Retinal pigment epithelial cell (primary cell): ENCODE data around the gene INHBB.

Experiments
- DNase-seq: peaks from one replicate; pipeline ENCODE4 v3.0.0-alpha.2; 2010; ENCODE audit warnings: low read depth
- H3K4me3 ChIP-seq: 2 replicates; pipeline ENCODE4 v1.5.1; 2011; ENCODE audit warnings: mild to moderate bottlenecking, low read length, control low read depth, moderate library complexity
- TF ChIP-seq, protein P1 (sequence below): conservative IDR thresholded peaks from 2 replicates; pipeline ENCODE4 v1.5.1; 2011; ENCODE audit warnings: low read depth, low read length, control low read depth, inconsistent platforms

Gene INHBB

DNA sequence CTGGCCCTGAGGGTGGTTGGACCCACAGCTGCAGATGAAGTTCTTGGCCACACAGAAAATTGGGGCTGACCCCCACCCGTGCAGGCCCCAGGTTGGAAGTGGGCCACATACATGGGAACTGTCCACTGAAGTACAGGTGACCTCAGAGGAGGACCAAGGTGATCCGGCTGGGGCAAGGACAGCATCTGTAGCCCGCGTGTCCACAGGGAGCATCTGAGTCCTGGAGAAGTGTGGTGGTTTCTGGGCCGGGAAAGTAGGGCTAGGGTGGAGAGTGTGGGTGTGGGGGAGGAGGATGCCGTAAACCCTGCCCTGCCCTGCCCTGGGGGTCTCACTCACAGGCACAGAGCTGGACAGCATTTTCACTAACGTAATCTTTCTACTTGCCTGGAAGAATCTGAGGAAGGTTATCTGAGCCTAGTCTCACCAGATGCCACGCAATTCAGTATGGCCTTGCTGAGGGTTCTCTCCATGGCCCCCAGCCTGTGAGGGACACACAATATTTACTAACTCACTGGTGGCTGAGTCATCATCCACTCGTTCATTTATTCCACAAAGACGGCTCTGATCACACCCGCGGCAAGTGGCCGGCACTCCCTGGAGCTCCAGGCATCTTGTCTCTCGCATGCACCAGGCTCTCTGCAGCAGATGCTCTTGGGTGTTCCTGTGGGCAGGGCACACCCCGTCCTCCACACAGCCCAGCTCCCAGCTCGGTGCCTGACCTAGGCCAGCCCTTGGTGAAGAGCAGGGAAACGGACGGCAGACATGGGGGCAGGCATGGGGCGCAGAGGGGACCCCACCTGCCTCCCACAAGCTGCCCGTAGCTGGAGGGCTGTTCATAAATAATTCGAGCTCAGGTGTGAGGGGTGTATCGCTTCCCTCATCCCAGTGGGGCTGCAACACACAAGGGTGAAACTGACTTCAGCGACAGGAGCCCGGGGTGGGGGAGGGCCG lies 51.2 kb downstream of the INHBB start:
- no peak for DNase-seq
- TF ChIP-seq, protein P1, sequence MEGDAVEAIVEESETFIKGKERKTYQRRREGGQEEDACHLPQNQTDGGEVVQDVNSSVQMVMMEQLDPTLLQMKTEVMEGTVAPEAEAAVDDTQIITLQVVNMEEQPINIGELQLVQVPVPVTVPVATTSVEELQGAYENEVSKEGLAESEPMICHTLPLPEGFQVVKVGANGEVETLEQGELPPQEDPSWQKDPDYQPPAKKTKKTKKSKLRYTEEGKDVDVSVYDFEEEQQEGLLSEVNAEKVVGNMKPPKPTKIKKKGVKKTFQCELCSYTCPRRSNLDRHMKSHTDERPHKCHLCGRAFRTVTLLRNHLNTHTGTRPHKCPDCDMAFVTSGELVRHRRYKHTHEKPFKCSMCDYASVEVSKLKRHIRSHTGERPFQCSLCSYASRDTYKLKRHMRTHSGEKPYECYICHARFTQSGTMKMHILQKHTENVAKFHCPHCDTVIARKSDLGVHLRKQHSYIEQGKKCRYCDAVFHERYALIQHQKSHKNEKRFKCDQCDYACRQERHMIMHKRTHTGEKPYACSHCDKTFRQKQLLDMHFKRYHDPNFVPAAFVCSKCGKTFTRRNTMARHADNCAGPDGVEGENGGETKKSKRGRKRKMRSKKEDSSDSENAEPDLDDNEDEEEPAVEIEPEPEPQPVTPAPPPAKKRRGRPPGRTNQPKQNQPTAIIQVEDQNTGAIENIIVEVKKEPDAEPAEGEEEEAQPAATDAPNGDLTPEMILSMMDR = no peak
- H3K4me3 ChIP-seq = no peak overlapping the region

DNA sequence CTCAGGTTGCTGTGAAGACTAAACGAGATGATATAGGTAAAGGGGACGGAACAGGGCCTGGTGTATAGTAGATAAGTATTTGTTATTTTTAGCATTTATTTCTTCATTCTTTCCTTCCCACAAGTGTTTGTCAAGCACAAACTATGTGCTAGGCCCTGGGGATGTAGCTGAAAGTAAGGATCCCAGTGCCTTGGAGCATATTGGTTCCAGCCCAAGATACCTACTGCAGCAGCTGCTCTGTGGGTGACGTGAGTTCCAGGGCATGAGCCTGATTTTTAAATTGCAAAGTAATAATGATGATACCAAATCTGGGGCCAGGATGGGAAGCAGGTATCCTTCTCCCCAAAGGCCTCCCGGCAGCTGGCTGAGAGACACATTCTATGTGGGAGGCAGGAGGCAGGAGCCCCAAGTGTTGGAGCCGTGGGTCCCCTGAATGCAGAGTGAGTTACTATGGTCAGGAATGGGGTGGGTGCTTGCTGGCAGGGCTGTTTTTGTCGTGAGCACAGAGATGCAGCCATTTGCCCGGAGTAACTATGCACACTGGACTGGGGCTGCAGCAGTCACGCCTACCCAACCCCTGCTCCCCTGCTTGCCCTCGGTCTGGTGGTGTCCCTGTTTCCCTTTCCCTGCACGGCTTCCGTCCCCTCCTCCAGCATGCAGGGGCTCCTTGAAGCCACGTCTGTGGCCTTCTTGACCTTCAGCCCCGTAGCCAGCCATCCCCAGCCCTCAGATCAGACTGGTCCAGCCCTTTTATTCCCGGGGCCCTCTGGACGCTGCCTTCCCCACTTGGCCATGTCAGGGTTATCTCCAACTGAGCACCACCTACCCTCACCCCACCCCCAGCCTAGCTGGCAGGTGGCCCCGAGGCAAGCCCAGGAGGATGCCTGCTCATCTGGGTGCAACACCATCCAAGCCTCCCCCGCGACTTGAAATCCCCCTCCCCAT lies 52.4 kb downstream of the INHBB start:
- no peak for DNase-seq
- TF ChIP-seq, protein P1 = no peak
- H3K4me3 ChIP-seq = no peak overlapping the region

DNA sequence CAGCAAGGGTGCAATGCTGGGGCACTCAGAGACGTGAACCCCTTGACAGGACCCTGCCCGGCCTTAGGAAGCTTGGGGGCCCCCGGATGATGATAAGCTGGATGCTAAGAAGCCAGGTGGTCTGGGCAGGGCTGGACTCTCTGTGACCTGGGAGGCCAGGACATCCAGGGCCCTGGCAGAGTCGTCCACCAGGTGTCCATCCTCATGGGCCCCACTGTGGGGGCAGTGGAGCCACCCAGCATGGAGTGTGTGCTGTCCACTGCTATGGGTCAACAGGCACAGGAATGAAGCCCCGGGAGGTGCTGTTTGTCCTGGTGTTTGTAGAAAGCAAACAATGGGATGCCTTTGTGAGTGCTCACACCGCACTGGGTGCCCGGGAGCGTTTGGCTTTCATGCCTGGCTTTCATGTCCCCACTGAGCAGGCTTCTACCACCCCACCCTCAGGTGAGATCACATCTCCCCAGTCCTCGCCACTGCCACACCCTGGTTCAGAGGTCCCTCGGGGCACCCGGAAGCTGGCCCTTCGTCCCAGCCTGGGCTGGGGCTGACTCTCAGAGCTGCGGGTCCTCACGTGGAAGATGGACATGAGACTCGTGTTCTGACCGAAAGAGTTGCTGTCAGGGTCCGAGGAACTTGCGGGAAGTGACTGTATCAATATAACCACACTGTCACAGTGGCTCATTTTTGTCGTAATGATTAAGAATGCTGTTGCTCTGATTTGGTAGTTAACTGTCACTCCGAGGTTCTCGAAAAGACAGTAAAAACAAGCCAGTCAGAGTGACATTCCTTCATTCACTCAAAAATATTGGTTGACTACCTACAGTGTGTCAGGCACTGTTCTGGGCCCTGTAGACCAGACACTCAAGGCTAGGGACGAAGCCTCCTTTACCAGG lies 53.3 kb downstream of the INHBB start:
- H3K4me3 ChIP-seq = no peak overlapping the region
- TF ChIP-seq, protein P1 = no peak
- no peak for DNase-seq

DNA sequence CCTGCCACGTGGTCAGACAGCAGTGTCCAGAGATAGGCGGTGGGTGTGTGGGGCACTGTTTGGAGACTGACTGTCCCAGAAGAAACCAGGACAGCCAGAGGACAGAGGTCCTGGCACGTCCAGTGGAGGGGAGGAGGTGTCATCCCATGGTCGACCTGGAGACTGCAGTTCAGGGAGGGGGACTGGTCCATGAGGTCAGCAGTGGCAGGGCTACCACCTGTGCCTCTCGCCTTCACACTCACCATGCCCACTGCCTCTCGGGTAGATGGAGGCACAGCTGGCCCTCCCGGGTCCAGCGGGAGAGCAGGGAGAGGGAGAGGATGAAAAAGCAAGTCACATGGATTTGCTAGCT lies 53.9 kb downstream of the INHBB start:
- no peak overlapping the region for H3K4me3 ChIP-seq
- TF ChIP-seq, protein P1 = no peak
- DNase-seq = no peak

DNA sequence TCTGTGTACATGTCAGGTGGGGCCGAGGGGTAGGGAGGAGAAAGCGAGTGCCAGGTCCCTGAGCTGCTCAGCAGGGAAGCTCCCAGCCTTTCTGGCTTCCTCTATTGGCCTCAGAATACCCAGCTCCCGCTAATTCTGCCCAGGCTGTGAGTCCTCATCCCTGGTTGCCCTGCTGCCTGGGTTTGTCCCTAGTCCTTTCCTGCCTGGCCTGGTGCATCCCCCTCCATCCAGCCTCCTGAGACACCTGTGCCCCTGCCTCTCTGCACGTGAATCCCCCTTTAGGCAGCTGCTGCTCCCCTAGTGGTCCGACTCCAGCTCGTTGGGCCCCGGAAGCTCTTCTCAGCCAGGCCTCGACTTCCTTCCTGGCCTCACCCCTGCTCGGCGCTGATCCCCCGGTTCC lies 54.6 kb downstream of the INHBB start:
- no peak for DNase-seq
- TF ChIP-seq, protein P1 = no peak
- H3K4me3 ChIP-seq = no peak overlapping the region
